ENCODE measurements around the gene PI4KA.

- TF ChIP-seq CTCF (IDR thresholded peaks at IDR 0.05 in 8 of 11, conservative IDR thresholded peaks at IDR 0.05 in 3 of 11) (no peak), POLR2AphosphoS5 (IDR thresholded peaks at IDR 0.05) (no peak)
These were observed 69.8 kb downstream of the PI4KA start for GRCh38 chr22:20788627-20789344.

Measured in spleen (tissue), 7 donors.